ENCODE data around the gene FMN1. TPM values are rescaled to one million over a fixed set of nuclear protein-coding genes. Genes with fewer than 3 reads are reported as not detected.

FMN1 gene
- total and polyA plus RNA-seq, 2 of the 13 experiments (the other 11 are each of a cell fraction or from before 2014, with no cell fraction given) = 0.20 to 0.60 TPM

DNA sequence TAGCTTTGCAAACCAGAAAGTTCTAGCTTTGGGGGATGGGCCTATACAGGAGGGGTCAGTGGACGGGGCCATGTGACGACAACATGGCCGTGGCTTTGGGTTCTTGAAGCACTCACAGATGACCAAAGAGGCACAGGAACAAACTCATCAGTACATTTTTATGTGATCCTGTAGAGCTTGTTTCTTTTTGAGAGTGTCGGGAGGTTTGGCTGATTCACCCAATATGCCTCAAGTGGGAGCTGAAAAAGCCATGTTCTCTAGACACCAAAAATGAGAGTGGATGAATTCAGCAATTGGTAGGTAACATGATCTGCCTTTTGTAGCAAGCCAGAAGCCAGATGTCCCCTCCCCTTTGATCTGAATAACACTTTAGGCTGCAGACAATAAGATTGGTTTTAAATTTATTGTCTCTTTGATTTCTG lies 446.6 kb downstream of the FMN1 start:
- ChIA-PET POLR2A (no interaction called here), CTCF (ENCODE audit: low intra/inter-chr PET ratio, low total read pairs) (no interaction called here)
- no peak overlapping the region for H3K9ac ChIP-seq (ENCODE audit: insufficient read depth, low read depth, low read length)
- H3K36me3 ChIP-seq (replicated peaks in 1 of 2; ENCODE audit: control insufficient read depth in 1 of 2, insufficient read depth in 2 of 2, low read length in 2 of 2) = no peaks in the 10 kb centered on the region
- H3K79me2 ChIP-seq (ENCODE audit: insufficient read depth, low read length) = no peaks in the 10 kb centered on the region
- no TSS peak for BruUV-seq (replicated peaks)
- no peak overlapping the region for H3K27ac ChIP-seq (ENCODE audit: extremely low read length, insufficient read depth, low read length)
- TF ChIP-seq ARID2 (CRISPR knock-in tag; IDR thresholded peaks at IDR 0.05; ENCODE audit: borderline replicate concordance) = no peak
- TF ChIP-seq KDM5B (CRISPR knock-in tag; IDR thresholded peaks at IDR 0.05; ENCODE audit: borderline replicate concordance) = no peak
- TF ChIP-seq, protein P1, sequence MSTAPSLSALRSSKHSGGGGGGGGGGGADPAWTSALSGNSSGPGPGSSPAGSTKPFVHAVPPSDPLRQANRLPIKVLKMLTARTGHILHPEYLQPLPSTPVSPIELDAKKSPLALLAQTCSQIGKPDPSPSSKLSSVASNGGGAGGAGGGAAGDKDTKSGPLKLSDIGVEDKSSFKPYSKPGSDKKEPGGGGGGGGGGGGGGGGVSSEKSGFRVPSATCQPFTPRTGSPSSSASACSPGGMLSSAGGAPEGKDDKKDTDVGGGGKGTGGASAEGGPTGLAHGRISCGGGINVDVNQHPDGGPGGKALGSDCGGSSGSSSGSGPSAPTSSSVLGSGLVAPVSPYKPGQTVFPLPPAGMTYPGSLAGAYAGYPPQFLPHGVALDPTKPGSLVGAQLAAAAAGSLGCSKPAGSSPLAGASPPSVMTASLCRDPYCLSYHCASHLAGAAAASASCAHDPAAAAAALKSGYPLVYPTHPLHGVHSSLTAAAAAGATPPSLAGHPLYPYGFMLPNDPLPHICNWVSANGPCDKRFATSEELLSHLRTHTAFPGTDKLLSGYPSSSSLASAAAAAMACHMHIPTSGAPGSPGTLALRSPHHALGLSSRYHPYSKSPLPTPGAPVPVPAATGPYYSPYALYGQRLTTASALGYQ (CRISPR knock-in tag; IDR thresholded peaks at IDR 0.05) = no peak
- no peak for TF ChIP-seq NFYB (CRISPR knock-in tag; IDR thresholded peaks at IDR 0.05)
- no peak for TF ChIP-seq FOXK2 (IDR thresholded peaks at IDR 0.05)
- no peak for TF ChIP-seq MIER2 (CRISPR knock-in tag; IDR thresholded peaks at IDR 0.05)
- no peak for TF ChIP-seq ZNF776 (CRISPR knock-in tag; IDR thresholded peaks at IDR 0.05)
- TF ChIP-seq, protein P2, sequence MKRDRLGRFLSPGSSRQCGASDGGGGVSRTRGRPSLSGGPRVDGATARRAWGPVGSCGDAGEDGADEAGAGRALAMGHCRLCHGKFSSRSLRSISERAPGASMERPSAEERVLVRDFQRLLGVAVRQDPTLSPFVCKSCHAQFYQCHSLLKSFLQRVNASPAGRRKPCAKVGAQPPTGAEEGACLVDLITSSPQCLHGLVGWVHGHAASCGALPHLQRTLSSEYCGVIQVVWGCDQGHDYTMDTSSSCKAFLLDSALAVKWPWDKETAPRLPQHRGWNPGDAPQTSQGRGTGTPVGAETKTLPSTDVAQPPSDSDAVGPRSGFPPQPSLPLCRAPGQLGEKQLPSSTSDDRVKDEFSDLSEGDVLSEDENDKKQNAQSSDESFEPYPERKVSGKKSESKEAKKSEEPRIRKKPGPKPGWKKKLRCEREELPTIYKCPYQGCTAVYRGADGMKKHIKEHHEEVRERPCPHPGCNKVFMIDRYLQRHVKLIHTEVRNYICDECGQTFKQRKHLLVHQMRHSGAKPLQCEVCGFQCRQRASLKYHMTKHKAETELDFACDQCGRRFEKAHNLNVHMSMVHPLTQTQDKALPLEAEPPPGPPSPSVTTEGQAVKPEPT (CRISPR knock-in tag; IDR thresholded peaks at IDR 0.05; ENCODE audit: low read depth) = no peak
- TF ChIP-seq ZNF792 (CRISPR knock-in tag; IDR thresholded peaks at IDR 0.05) = no peak
- no peak for TF ChIP-seq FOXK1 (CRISPR knock-in tag; IDR thresholded peaks at IDR 0.05; ENCODE audit: borderline replicate concordance, low read depth)
- H4K20me1 ChIP-seq (ENCODE audit: insufficient read depth, low read length) = no peaks in the 10 kb centered on the region
- H3K27me3 ChIP-seq (ENCODE audit: control insufficient read depth in 1 of 2, insufficient read depth in 2 of 2, low read length in 2 of 2) = no peaks in the 10 kb centered on the region; a peak in 1 of 5 replicates
- no peak for FAIRE-seq
- H3K4me2 ChIP-seq (ENCODE audit: low read depth, low read length) = no peak overlapping the region
- 53% methylated on average over 4 of the region's 4 CpGs for WGBS (ENCODE audit: low lambda C conversion rate)
- DNase-seq (ENCODE audit: low spot score) = no peak
- H3K4me1 ChIP-seq (ENCODE audit: insufficient read depth, low read length) = no peaks in the 10 kb centered on the region
- intact Hi-C loops (cut with micrococcal nuclease; ENCODE audit: unreplicated experiment) (no loop called here), in situ Hi-C loops (cut with HindIII; ENCODE audit: extremely low pct_ligation_motif_present, low pct_unique_long_range_greater_than_20kb) (no loop called here)
- H3K4me3 ChIP-seq (replicated peaks in 1 of 3; ENCODE audit: insufficient read depth in 1 of 3, low read depth in 2 of 3, low read length in 3 of 3) = no peak overlapping the region
- no peaks in the 10 kb centered on the region for H3K9me3 ChIP-seq (ENCODE audit: low read length)
- ATAC-seq = no peak
- no peak overlapping the region for H2AFZ ChIP-seq (ENCODE audit: low read length)

All from HepG2 (cell line).